NCI-H1436 treated with DMSO at 0.1 percent for 48 hours (cell line): Measurements from ENCODE around the gene MYO7A.

ENCODE experiments used
- DNase-seq: peaks from one replicate; lab custom pipeline; 2025; lab: John Stamatoyannopoulos, UW

The MYO7A gene

DNA sequence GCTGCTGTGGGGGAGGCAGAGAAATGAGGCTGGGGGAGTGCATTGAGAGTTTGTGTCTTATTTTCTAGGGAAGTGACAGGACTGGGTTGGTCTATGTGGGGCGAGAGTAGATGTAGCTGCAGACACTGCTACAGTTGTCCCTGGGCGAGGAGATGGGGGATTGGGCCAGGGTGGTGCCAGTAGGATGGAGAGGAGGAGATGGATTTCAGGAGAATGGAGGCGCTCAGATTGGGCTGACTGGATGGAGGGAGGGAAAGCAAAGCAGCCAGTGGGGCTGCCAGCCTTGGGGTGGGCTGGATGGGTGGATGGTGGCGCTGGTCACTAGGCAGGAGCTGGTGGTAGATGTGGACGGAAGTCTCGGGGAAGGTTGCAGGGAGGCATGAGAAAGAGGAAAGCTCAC lies 16.1 kb upstream of the MYO7A start:
- DNase-seq, result no peak

DNA sequence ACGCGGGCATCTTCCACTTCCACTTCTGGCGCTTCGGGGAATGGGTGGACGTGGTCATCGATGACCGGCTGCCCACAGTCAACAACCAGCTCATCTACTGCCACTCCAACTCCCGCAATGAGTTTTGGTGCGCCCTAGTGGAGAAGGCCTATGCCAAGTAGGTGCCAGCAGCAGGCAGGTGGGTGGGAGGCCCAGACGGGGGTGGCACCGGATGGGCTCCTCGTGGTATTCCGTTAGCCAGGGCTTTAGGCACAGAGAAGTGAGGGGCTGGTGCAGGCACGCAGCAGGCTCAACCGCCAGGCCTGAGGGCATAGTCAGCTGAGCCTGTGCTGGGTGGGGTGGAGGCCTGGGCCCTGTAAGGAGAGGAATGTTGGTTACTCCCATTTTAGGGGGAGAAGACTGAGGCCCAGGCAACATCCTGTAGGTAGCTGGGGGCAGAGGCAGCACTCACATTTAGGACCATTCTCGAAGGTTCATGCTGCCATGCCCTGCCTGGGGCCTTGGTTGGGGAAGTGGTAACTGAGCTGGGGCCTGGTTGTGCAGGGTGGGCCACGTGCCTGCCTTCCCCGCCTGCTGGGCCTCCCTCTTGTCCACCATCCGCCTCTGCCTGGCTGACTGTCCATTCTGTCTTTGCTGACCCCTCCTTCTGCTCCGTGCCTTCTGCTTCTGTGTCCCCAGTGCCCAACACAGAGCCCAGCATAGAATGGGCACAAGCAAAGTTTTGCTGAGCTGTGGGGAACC lies 15.2 kb upstream of the MYO7A start:
- no peak for DNase-seq

DNA sequence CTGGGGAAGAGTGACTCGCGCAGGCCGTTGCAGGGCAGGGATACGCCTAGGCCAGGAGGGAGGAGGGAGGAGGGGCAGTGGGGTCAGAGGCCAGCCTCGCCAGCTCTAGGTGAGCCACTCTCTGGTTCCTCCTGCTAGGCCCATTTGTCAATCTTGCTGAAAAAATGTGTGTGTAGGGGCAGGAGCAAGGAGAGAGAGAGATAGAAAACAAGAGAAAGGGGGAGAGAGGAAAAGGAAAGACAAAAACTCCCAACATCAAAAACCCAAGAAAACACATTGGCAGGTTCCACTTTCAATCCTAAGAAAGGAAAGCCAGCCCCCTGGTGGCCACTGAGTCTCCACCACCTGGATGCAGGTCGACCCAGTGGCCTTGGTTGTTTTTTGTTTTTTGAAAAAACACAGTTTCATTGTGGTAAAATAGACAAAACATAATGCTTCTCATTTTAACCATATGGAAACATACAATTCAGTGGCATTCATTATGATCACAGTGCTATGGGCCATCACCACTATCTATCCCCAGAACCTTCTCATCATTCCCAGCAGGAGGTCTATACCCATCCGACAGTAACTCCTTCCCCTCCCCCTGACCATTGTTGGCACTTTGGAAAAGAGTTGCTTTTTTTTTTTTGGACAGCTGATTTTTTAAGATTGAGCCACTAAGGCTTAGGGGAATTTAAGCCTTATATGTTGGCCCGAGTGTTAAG lies 14.5 kb upstream of the MYO7A start:
- no peak for DNase-seq

DNA sequence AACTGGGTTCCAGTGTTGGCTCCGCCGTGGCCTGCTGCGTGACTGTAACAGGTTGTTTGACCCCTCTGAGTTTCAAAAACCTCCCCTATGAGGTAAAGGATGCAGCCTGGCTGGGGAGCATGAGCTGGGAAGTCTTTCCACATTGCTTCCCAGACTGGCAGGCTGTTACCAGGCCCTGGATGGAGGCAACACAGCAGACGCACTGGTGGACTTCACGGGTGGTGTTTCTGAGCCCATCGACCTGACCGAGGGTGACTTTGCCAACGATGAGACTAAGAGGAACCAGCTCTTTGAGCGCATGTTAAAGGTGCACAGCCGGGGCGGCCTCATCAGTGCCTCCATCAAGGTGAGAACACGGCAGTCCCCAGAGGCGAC lies 14.0 kb upstream of the MYO7A start:
- DNase-seq, result no peak

- no peak for DNase-seq
Measured at GRCh38 chr11:77115181-77115611, 12.8 kb upstream of the MYO7A start.

DNA sequence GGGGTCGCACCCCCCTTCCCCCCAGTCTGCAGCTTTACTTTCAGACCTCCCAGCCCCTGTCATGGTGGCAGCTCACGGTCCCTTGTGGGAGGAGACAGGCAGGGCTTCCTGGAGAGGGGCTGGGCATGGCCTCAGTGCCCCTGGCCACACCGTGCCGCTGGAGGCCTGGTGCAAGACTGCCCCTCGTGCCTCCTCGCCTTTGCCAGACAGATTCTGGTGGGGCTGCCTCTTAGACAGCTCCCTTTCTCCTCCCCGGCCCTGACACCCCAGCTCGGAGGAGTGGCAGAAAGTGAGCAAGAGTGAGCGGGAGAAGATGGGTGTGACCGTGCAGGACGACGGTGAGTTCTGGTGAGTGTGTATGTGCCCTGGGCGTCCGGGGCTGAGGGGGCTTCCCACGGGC lies 12.1 kb upstream of the MYO7A start:
- no peak for DNase-seq

DNA sequence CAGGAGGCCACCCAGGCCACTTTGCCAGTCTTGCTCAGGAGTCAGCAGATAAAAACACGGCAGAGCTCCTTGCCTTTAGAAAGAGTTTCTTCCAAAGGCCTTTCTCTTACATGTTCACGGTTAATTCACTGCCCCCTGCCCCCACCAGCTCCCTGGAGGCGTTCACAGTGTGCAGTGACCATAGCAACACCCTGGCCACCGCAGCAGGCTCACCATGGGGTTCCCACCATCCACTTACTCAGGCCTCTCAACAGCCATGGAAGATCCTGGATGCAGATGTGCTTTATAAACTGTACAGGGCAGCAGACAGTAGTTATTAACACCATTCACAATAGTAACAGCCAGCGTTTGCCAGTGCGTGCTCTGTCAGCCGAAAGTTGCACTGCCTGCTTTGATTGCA lies 10.6 kb upstream of the MYO7A start:
- no peak for DNase-seq

- no peak for DNase-seq
Measured at GRCh38 chr11:77118086-77118485, 10.0 kb upstream of the MYO7A start.

DNA sequence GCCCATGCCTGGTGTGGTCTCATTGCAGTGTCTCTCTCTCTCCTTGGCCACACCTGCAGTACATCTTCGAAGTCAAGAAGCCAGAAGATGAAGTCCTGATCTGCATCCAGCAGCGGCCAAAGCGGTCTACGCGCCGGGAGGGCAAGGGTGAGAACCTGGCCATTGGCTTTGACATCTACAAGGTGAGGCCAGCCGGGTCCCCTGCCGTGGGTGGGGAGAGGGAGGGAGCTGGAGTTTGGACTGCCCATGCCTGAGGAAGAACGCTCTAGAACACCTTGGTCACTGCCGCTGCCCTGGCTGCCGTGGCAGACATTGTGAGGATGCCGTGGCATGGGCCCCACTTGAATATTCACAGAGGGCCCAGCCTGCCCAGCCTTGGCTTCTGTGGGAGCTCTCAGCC lies 9.1 kb upstream of the MYO7A start:
- DNase-seq, result no peak

DNA sequence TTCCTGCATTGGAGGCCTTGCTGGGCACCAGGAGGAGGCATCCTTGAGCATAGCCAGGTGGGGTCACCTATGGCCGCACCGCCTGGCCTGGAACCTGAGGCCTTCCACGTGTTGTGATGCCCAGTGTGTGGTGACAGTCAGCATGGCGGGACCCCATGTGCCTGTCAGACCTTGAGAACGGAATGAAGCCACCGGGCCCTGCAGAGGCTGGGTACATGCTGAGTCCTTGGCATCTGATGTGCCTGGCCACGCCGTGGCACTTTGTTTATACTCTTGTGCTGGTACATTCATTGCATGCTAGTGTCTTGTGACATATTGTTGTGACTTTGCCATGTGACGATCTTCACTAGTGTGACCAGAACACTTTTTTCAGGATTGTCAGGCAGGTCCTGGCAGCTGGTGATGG lies 8.5 kb upstream of the MYO7A start:
- no peak for DNase-seq

DNA sequence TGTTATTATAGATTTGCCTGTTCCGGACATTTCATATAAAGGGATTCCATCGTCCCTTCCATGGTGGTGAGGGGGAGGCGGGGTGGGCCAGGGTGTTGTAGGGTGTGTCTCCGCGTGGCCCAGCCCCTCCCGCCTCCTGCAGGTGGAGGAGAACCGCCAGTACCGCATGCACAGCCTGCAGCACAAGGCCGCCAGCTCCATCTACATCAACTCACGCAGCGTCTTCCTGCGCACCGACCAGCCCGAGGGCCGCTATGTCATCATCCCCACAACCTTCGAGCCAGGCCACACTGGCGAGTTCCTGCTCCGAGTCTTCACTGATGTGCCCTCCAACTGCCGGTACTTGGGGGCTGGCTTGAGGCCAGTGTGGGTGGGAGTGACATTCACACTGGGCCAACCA lies 7.5 kb upstream of the MYO7A start:
- no peak for DNase-seq

GRCh38 chr11:77121096-77121640 lies 6.9 kb upstream of the MYO7A start:
- DNase-seq, result no peak

- DNase-seq, result no peak
Measured at GRCh38 chr11:77121876-77122575, 6.0 kb upstream of the MYO7A start.

DNA sequence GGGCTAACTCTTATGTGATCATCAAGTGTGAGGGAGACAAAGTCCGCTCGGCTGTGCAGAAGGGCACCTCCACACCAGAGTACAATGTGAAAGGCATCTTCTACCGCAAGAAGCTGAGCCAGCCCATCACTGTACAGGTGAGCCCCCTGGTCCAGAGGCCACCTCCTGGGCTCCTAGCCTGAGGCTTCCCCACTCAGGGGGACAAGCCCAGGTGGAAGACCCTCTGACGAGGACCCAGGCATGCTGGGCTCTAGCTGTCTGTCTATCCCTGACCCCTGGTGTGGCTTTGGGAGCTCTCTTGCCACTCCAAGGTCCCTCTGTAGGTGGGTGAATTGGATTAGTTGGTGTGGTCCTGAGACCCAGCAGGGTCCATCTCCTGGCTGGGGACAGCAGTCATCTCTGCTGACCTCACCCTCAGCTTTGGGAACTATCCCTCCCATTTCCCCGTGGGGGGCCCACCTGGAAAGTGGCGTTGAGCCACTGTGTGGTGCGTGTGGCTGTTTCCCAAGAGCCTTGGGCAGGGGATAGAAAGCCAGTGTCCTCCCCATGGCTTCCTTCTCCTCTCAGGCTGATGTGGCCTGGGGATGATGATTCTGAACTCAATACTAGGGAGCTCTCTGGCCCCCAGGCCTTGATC lies 5.4 kb upstream of the MYO7A start:
- DNase-seq, result no peak

DNA sequence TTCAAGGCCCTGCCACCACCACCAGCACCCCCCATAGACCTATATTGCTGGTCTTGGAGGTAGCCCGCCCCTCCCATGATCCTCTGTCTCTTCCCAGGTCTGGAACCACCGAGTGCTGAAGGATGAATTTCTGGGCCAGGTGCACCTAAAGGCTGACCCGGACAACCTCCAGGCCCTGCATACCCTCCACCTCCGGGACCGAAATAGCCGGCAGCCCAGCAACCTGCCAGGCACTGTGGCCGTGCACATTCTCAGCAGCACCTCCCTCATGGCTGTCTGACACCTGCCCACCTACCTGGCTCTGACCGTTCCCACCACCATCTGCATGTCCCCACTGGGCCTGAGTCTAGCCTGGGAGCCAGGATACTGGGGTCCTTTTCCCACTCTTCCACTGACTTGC lies 4.5 kb upstream of the MYO7A start:
- DNase-seq, result no peak

GRCh38 chr11:77124041-77124440 lies 4.0 kb upstream of the MYO7A start:
- no peak for DNase-seq

DNA sequence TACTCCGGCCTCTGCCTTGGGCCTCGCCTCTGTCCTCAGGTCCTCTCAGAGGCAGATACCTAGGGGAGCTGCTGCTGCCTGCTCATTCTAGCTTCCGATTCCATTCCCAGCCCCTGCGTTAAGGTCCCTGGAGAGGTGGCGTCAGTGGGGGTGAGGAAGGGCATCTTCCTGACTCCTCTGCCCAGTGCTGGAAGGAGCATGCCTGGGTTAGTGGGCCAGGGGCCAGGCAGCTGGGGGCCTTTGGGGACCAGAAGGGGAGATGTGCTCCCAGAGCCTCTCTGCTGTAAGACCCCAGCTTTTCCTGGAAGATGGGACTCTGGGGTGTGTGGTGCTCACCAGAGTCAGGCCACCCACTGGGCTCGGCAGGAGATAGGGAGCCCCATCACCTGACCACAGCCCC lies 3.6 kb upstream of the MYO7A start:
- no peak for DNase-seq

GRCh38 chr11:77125191-77125590 lies 2.9 kb upstream of the MYO7A start:
- no peak for DNase-seq

- no peak for DNase-seq
Measured at GRCh38 chr11:77125695-77126094, 2.4 kb upstream of the MYO7A start.

DNA sequence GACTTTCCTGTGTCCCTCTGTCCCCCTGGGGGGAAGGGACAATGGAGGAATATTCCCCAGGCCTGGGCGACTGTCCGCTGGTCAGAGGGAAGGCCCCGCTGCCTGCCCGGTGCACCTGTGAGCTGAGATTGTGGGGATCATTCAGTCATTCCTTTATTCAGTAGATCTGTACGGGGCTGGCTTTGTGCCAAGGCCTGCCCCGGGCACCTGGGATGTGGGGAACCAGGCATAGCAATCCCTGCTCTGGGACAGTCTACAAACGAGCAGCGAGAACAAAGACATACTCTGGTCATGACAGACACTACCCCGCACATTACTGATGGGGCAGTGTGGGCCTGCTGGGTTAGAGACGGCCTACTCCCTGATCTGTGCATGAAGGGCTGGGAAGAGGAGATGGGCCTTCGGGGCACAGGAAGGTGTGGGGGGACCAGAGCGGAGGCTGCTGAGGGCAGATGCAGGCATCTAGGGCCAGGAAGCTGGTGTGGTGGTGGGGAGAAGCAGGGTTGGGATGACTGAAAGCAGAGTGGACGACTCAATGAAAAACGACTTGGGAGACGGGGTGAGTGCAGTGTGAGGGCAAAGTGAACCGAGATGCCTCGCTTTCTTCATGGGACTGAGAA lies 1.8 kb upstream of the MYO7A start:
- no peak for DNase-seq

- DNase-seq, result no peak
Measured at GRCh38 chr11:77126861-77127234, 1.2 kb upstream of the MYO7A start.
